GM12878 (cell line): ENCODE measurements around the gene FLT1. TPM values are rescaled to one million over a fixed set of nuclear protein-coding genes. Genes with fewer than 3 reads are reported as not detected.

Source experiments
- ATAC-seq: fragments of 200-7000 bp; cut with Tn5 transposase; 3 replicates; pipeline ENCODE4 v1.9.1; 2020; ENCODE audit warnings: mild to moderate bottlenecking, moderate library complexity
- BruUV-seq: library from RNA; stranded (reverse); fragments of 400-500 nt; replicated peaks from 2 replicates; lab custom pipeline; 2021; lab: Mats Ljungman, UMichigan
- CTCF ChIA-PET: fragments of 300-600 bp; sonication (Branson Sonifier 250); formaldehyde crosslinking; extraction: SDS; loops from one replicate; lab custom pipeline; 2021; ENCODE audit warnings: inconsistent platforms; lab: Yijun Ruan, JAX
- POLR2A ChIA-PET: fragments of 350-600 bp; formaldehyde crosslinking; extraction: SDS; loops from one replicate; lab custom pipeline; 2021; ENCODE audit warnings: inconsistent platforms; lab: Charles Lee
- RAD21 ChIA-PET: fragments of 300-600 bp; sonication (Branson Sonifier 250); formaldehyde crosslinking; loops from one replicate; lab custom pipeline; 2023; ENCODE audit warnings: antibody characterized with exemption; ENCODE audit not compliant: unreplicated experiment; lab: Charles Lee
- SMC1A ChIA-PET: fragments of 300-600 bp; sonication (Branson Sonifier 250); formaldehyde crosslinking; loops from one replicate; lab custom pipeline; 2023; ENCODE audit not compliant: unreplicated experiment, uncharacterized antibody; lab: Charles Lee
- DNase-seq: peaks from one replicate; pipeline ENCODE4 v3.0.0-alpha.2; 2011; ENCODE audit warnings: low read depth, low spot score
- FAIRE-seq: peaks from 3 replicates; lab custom pipeline; 2011; peaks lifted over from hg19 to GRCh38; lab: Jason Lieb, UNC
- H2AFZ ChIP-seq: 2 replicates; pipeline ENCODE4 v1.6.0; 2011; ENCODE audit warnings: low read depth, low read length, control low read depth; ENCODE audit not compliant: control insufficient read depth
- H3K27ac ChIP-seq: 2 replicates; pipeline ENCODE4 v1.5.1; 2011; ENCODE audit warnings: control low read depth; ENCODE audit not compliant: control insufficient read depth, insufficient read depth
- H3K27me3 ChIP-seq, 2 experiments: replicated peaks in 1 of 2; 2 replicates each; pipeline versions ENCODE4 v1.6.0 to v1.6.1; 2011; ENCODE audit warnings: low read length in 1 of 2; ENCODE audit not compliant: control insufficient read depth in 2 of 2, insufficient read depth in 2 of 2
- H3K36me3 ChIP-seq, 2 experiments: 2 replicates each; pipeline ENCODE4 v1.5.1; 2011; ENCODE audit warnings: low read length in 1 of 2; ENCODE audit not compliant: control insufficient read depth in 2 of 2, insufficient read depth in 2 of 2
- H3K4me1 ChIP-seq: 2 replicates; pipeline ENCODE4 v1.6.1; 2011; ENCODE audit warnings: mild to moderate bottlenecking, low read length, moderate library complexity, mixed read lengths; ENCODE audit not compliant: control insufficient read depth, insufficient read depth
- H3K4me2 ChIP-seq: 2 replicates; pipeline ENCODE4 v1.6.0; 2011; ENCODE audit warnings: control low read depth; ENCODE audit not compliant: control insufficient read depth, insufficient read depth
- H3K4me3 ChIP-seq: fragments of 200-600 bp; sonication (generic); 2 replicates; pipeline ENCODE4 v1.5.1; 2016
- H3K79me2 ChIP-seq: 2 replicates; pipeline ENCODE4 v1.6.0; 2011; ENCODE audit warnings: low read length; ENCODE audit not compliant: control insufficient read depth, insufficient read depth
- H3K9ac ChIP-seq: 2 replicates; pipeline ENCODE4 v1.8.0; 2011; ENCODE audit warnings: low read length, control low read depth, mixed read lengths; ENCODE audit not compliant: control insufficient read depth, insufficient read depth
- H3K9me3 ChIP-seq: replicated peaks from 3 replicates; pipeline ENCODE4 v1.5.1; 2011; ENCODE audit warnings: mild to moderate bottlenecking, low read length; ENCODE audit not compliant: control insufficient read depth, insufficient read depth
- H4K20me1 ChIP-seq: 2 replicates; pipeline ENCODE4 v1.6.0; 2011; ENCODE audit not compliant: control insufficient read depth, insufficient read depth
- BACH1 ChIP-seq: fragments of 450-650 bp; IDR thresholded peaks from 2 replicates; pipeline ENCODE4 v1.6.1; 2017; ENCODE audit warnings: mild to moderate bottlenecking, borderline replicate concordance
- CREB1 ChIP-seq: IDR thresholded peaks from 2 replicates; pipeline ENCODE4 v1.6.1; 2012; ENCODE audit warnings: low read depth, mild to moderate bottlenecking, inconsistent platforms
- FOXM1 ChIP-seq: IDR thresholded peaks from 2 replicates; pipeline ENCODE4 v1.6.1; 2012; ENCODE audit warnings: low read depth, mild to moderate bottlenecking, inconsistent platforms, low read length, moderate library complexity
- IRF4 ChIP-seq: IDR thresholded peaks from 2 replicates; pipeline ENCODE4 v1.6.1; 2011; ENCODE audit warnings: low read depth, low read length
- IRF5 ChIP-seq: fragments of 450-650 bp; IDR thresholded peaks from 2 replicates; pipeline ENCODE4 v1.6.1; 2017; ENCODE audit warnings: borderline replicate concordance
- MYC ChIP-seq: IDR thresholded peaks from 2 replicates; pipeline ENCODE4 v1.6.1; 2011; ENCODE audit warnings: mild to moderate bottlenecking, low read length, moderate library complexity, inconsistent platforms; ENCODE audit not compliant: insufficient read depth, insufficient replicate concordance, insufficient read length, severe bottlenecking
- PRDM15 ChIP-seq: fragments of 450-650 bp; formaldehyde crosslinking; IDR thresholded peaks from 2 replicates; pipeline ENCODE4 v1.4.0; 2020; ENCODE audit warnings: mild to moderate bottlenecking, moderate library complexity
- RCOR1 ChIP-seq: conservative IDR thresholded peaks from 2 replicates; pipeline ENCODE4 v1.6.1; 2012; ENCODE audit warnings: low read depth, low read length, improper control_type of control experiment
- RFX5 ChIP-seq: IDR thresholded peaks from 2 replicates; pipeline ENCODE4 v1.6.1; 2011; ENCODE audit warnings: low read depth, low read length, improper control_type of control experiment
- SP1 ChIP-seq: IDR thresholded peaks from one replicate; pipeline ENCODE4 v1.6.1; 2011; ENCODE audit warnings: low read depth, low read length
- USF1 ChIP-seq: IDR thresholded peaks from 2 replicates; pipeline ENCODE4 v1.6.1; 2011; ENCODE audit warnings: borderline replicate concordance, low read depth, mild to moderate bottlenecking, moderate library complexity, mixed read lengths, low read length; ENCODE audit not compliant: insufficient read depth; ENCODE audit errors: extremely low read length
- WRNIP1 ChIP-seq: IDR thresholded peaks from 2 replicates; pipeline ENCODE4 v1.6.1; 2011; ENCODE audit warnings: low read depth, low read length, improper control_type of control experiment, borderline replicate concordance
- WGBS: methylation state at CpG from one replicate; pipeline ENCODE4 v1.1.6; 2016; ENCODE audit warnings: low lambda C conversion rate; ENCODE audit not compliant: insufficient replicate concordance, insufficient coverage; ENCODE audit errors: missing lambda C conversion rate; 5-methylcytosine and 5-hydroxymethylcytosine counted together
- in situ Hi-C: fragments of 300-500 bp; cut with MboI; formaldehyde crosslinking; loops from 9 replicates; pipeline ENCODE4 v1.14.3; 2018; ENCODE audit warnings: mixed read lengths
- intact Hi-C: fragments of 100-400 bp; cut with micrococcal nuclease; formaldehyde crosslinking; loops from one replicate; pipeline ENCODE4 v1.14.2; 2022; ENCODE audit not compliant: unreplicated experiment
- polyA plus RNA-seq, 11 experiments: library from polyadenylated mRNA; depleted of rRNA in 4 of 11; unstranded in 6 of 11; stranded (reverse) in 5 of 11; fragments of >200 nt; fragmentation: Nextera tagmentation in 4 of 11; fragmentation: Illumina TruSeq in 1 of 11; extraction: Ambion mirVana in 4 of 11; extraction: Trizol in 1 of 11; gene quantifications; 1 replicate in 1 of 11; 2 replicates in 10 of 11; pipeline versions ENCODE4 v1.2.1 to v1.2.3, GENCODE V29; 2011 to 2016; ENCODE audit warnings: inconsistent platforms in 2 of 11, missing spikeins in 2 of 11, low read depth in 1 of 11
- total RNA-seq, 4 experiments: library from RNA; depleted of rRNA in 3 of 4; stranded (reverse); fragments of >200 nt in 3 of 4; fragmentation: Illumina TruSeq in 1 of 4; extraction: Trizol in 1 of 4; gene quantifications; 2 replicates each; pipeline versions ENCODE4 v1.2.1 to v1.2.3, GENCODE V29; 2013 to 2021
- TF ChIP-seq, protein P1 (sequence below): IDR thresholded peaks from 2 replicates; pipeline ENCODE4 v1.6.1; 2011; ENCODE audit warnings: low read depth, mild to moderate bottlenecking, low read length, moderate library complexity, borderline replicate concordance; ENCODE audit errors: extremely low read depth

The FLT1 gene
- total and polyA plus RNA-seq, 10 of the 15 experiments (the other 5 are each of a cell fraction or from before 2014, with no cell fraction given): 0.55 to 5.6 (median 0.84) TPM

DNA sequence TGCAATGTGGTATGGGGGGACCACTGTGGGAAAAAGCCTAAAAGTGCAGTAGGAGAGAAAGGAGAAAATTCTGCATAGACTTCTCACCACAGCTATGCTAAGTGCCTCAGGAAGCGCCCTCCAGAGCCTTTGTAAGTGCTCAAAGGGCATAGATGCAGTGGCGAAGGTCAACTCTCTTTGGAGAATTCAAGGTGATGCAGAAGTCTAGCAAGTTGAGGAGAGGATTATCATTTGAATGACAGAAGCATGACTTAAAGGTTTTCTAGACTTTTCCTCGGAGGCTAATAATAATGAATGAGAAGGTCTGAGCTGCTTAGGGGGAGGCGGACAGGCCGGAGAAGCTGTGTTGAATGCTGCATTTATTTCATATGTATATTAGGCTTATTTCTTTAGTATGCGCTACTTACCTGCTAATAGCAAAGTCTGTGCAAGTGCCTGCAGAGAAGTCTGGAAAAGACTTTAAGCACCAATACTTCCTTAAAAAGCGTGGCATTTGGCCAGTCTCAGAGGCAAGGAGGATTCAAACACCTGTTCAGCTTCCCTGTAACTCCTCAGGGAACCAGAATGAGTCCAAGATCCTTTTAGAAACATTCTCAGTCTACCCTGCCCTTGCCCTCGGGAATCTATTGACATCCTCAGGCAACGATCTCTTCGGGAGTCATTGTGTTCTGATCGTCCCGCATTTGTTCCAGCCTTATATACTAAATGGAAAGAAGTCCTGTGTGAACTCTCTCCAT, 56.2 kb downstream of the FLT1 start (continued):
- TF ChIP-seq SP1 (no peak), CREB1 (no peak), IRF4 (no peak)

DNA sequence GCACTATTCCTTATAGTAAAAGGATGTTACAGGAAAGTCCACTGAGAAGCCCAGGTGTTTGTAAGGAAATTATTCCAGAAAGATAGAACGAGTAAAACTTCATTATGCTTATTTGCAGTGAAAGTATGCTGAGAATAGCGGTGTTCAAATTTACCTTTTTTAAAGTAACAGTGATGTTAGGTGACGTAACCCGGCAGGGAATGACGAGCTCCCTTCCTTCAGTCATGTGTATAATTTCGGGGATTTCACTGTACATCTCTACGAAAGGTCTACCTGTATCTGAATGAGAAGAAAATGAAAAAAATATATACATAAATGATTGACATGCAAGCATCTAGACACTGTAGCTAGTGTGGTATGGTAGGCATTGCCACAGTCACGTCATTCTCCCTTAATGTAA, 56.9 kb downstream of the FLT1 start:
- intact Hi-C loops: no loop called here
- Histone ChIP-seq H3K4me3 (no peak overlapping the region), H3K27ac (no peak overlapping the region), H3K27me3 (no peaks in the 10 kb centered on the region), H2AFZ (no peak overlapping the region), H4K20me1 (no peaks in the 10 kb centered on the region), H3K9ac (no peak overlapping the region), H3K4me1 (no peaks in the 10 kb centered on the region), H3K9me3 (no peaks in the 10 kb centered on the region; the same call in 2 of the 3 replicates), H3K4me2 (no peak overlapping the region), H3K36me3 (no peaks in the 10 kb centered on the region), H3K79me2 (no peaks in the 10 kb centered on the region)
- no peak for FAIRE-seq
- in situ Hi-C loops: no loop called here
- CTCF ChIA-PET: interaction anchor here (1.7 kb wide), 1 partner anchor 12 kb away, joined by 5 read pairs; no protein-coding TSS in a partner anchor
- no peak for DNase-seq
- no peak for ATAC-seq
- TF ChIP-seq FOXM1 (no peak), USF1 (no peak), RCOR1 (no peak), MYC (no peak), BACH1 (no peak), WRNIP1 (no peak), PRDM15 (CRISPR knock-in tag) (no peak), IRF5 (no peak), RFX5 (no peak)
- TF ChIP-seq, protein P1, sequence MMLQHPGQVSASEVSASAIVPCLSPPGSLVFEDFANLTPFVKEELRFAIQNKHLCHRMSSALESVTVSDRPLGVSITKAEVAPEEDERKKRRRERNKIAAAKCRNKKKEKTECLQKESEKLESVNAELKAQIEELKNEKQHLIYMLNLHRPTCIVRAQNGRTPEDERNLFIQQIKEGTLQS: no peak
- BruUV-seq: no TSS peak
- SMC1A ChIA-PET: interaction anchor here (0.6 kb wide), 1 partner anchor 24 kb away, joined by 3 read pairs; no protein-coding TSS in a partner anchor
- RAD21 ChIA-PET: no interaction called here
- 61% methylated on average over 8 of the region's 8 CpGs for WGBS
- POLR2A ChIA-PET: no interaction called here
